ENCODE results near the gene CNOT10. TPM values are rescaled to one million over a fixed set of nuclear protein-coding genes. Genes with fewer than 3 reads are reported as not detected.

CNOT10 gene
- 10 to 100 TPM; 12.5 to 25.3 TPM for total RNA-seq

GRCh38 chr3:32684800-32685542 lies at the start of gene CNOT10:
CNOT10 (plus strand) TSS chr3:32685188; CDS start chr3:32685461, 273 bp downstream.
- no peaks in the 10 kb centered on the region for H3K36me3 ChIP-seq

GRCh38 chr3:32640939-32641338 lies 44.0 kb upstream of the CNOT10 start:
- no peak for TF ChIP-seq CTCF (IDR thresholded peaks at IDR 0.05)
- ATAC-seq (ENCODE audit: insufficient number of reproducible peaks, low FRiP score, low read depth), result no peak
- no peaks in the 10 kb centered on the region for H3K9me3 ChIP-seq
- H3K27me3 ChIP-seq (replicated peaks; ENCODE audit: insufficient read depth), result no peaks in the 10 kb centered on the region
- no peak for DNase-seq (ENCODE audit: low spot score)
- H3K4me1 ChIP-seq (ENCODE audit: control insufficient read depth in 1 of 2, low read depth in 2 of 2), result no peaks in the 10 kb centered on the region
- no peaks in the 10 kb centered on the region for H3K36me3 ChIP-seq
- no peak overlapping the region for H3K4me3 ChIP-seq
- H3K27ac ChIP-seq, result no peak overlapping the region

More at GRCh38 chr3:32684800-32685542, at the start of gene CNOT10:
- H3K9me3 ChIP-seq, result no peaks in the 10 kb centered on the region
- peak; percentile 72 for DNase-seq (ENCODE audit: low spot score)
- H3K27me3 ChIP-seq (replicated peaks; ENCODE audit: insufficient read depth), result no peaks in the 10 kb centered on the region
- H3K4me1 ChIP-seq (ENCODE audit: control insufficient read depth in 1 of 2, low read depth in 2 of 2), result peaks cover 9 to 22% of the 10 kb centered on the region in 2 donors
- peak within 1 kb of the TSS; percentile 78 for H3K4me3 ChIP-seq
- peak; percentile 13 for TF ChIP-seq CTCF (IDR thresholded peaks at IDR 0.05)
- peak within 1 kb of the TSS; percentile 65 to 70 for H3K27ac ChIP-seq
- ATAC-seq (ENCODE audit: insufficient number of reproducible peaks, low FRiP score, low read depth), result peak; percentile 90

GRCh38 chr3:32641356-32641755 lies 43.6 kb upstream of the CNOT10 start:
- no peak overlapping the region for H3K27ac ChIP-seq
- no peaks in the 10 kb centered on the region for H3K36me3 ChIP-seq
- no peaks in the 10 kb centered on the region for H3K4me1 ChIP-seq (ENCODE audit: control insufficient read depth in 1 of 2, low read depth in 2 of 2)
- H3K9me3 ChIP-seq, result no peaks in the 10 kb centered on the region
- H3K27me3 ChIP-seq (replicated peaks; ENCODE audit: insufficient read depth), result no peaks in the 10 kb centered on the region
- ATAC-seq (ENCODE audit: insufficient number of reproducible peaks, low FRiP score, low read depth) (no peak), DNase-seq (ENCODE audit: low spot score) (no peak)
- no peak for TF ChIP-seq CTCF (IDR thresholded peaks at IDR 0.05)
- no peak overlapping the region for H3K4me3 ChIP-seq

GRCh38 chr3:32643354-32643753 lies 41.6 kb upstream of the CNOT10 start:
- Histone ChIP-seq H3K4me3 (no peak overlapping the region), H3K36me3 (no peaks in the 10 kb centered on the region), H3K27me3 (replicated peaks; ENCODE audit: insufficient read depth) (no peaks in the 10 kb centered on the region), H3K4me1 (ENCODE audit: control insufficient read depth in 1 of 2, low read depth in 2 of 2) (no peaks in the 10 kb centered on the region), H3K27ac (no peak overlapping the region), H3K9me3 (no peaks in the 10 kb centered on the region)
- ATAC-seq (ENCODE audit: insufficient number of reproducible peaks, low FRiP score, low read depth) (no peak), DNase-seq (ENCODE audit: low spot score) (no peak)
- TF ChIP-seq CTCF (IDR thresholded peaks at IDR 0.05), result no peak

GRCh38 chr3:32643816-32644215 lies 41.2 kb upstream of the CNOT10 start:
- DNase-seq (ENCODE audit: low spot score) (no peak), ATAC-seq (ENCODE audit: insufficient number of reproducible peaks, low FRiP score, low read depth) (no peak)
- no peaks in the 10 kb centered on the region for H3K4me1 ChIP-seq (ENCODE audit: control insufficient read depth in 1 of 2, low read depth in 2 of 2)
- no peak overlapping the region for H3K27ac ChIP-seq
- H3K9me3 ChIP-seq, result no peaks in the 10 kb centered on the region
- H3K4me3 ChIP-seq, result no peak overlapping the region
- no peaks in the 10 kb centered on the region for H3K36me3 ChIP-seq
- TF ChIP-seq CTCF (IDR thresholded peaks at IDR 0.05), result no peak
- H3K27me3 ChIP-seq (replicated peaks; ENCODE audit: insufficient read depth), result no peaks in the 10 kb centered on the region

All from thoracic aorta (tissue), 2 donors.